Activated naive CD4-positive, alpha-beta T cell treated with Interleukin-2 at 50 U/mL for 16 hours (primary cell): ENCODE results near the gene CTAGE1.
"Not testable (repeated sequence)": the region's sequence is repeated elsewhere in the genome, so short reads cannot be mapped to it uniquely, and the experiment has no call there.

Experiments
- DNase-seq: peaks from one replicate; pipeline ENCODE4 v3.0.0-alpha.2; 2020

CTAGE1 gene

DNA sequence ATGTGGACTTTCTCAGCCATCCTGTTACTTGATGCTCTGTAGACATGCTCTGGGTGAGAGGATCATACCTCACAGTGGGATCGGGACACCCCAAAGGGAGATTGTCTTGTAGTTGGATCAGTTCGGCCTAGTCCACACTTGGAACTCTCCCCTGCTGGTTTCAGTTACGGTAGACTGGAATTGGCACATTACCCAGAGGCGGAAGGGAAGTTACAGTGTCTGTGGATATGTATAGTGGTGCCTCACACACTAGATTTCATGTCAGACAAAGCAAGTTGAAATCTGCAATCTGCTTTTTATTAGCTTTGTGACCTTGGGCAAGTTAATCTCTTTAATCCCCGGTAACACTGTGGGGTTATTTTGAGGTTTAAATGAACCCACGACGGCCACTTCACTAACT, 16.2 kb upstream of the CTAGE1 start:
- no peak for DNase-seq

DNA sequence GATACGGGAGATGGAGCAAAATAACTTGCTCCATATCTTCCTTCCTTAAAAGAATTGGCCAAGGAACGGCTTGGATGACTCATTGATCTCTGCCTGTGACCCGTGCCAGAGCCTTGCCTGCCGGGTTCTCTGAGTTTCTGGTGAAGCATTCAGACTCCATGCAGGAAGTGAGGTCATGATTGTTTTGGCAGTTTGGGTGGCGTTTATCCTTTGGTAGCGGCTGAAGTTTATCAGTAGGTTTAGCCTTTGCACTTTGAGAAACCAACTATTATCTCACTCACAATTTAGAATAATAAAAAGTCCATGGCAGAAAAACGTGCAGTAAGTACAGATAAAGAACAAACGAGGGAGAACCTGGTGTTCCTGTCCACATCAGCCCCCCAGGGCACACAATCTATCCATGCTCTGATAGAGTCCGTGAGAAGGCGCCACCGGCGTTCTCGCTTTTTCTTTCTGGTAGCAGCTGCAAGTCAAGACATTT, 15.0 kb upstream of the CTAGE1 start:
- DNase-seq = no peak

- DNase-seq = no peak
Measured at GRCh38 chr18:22429564-22429963, 11.8 kb upstream of the CTAGE1 start.

- no peak for DNase-seq
Measured at GRCh38 chr18:22428672-22429071, 11.0 kb upstream of the CTAGE1 start.

GRCh38 chr18:22427822-22428549, 10.3 kb upstream of the CTAGE1 start:
- no peak for DNase-seq

DNA sequence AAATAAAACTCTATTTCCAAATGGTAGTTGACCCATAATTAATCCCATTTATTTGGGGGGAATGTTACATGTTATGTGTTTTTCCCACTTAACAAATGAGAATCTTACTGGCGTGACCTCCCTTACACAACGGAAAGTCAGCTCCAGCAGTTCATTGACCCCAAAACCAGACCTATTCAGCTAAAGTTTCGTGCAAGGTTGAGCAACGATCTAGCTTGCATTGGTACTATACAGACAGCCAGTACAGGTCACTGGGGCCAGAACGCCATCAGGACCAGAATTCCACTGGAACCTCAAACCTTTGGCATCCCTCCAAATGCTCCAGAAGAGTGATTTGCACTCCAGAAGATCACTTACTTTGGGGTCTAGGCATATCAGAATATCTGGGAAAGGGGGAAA, 6.8 kb upstream of the CTAGE1 start:
- no peak for DNase-seq

- DNase-seq = no peak
Measured at GRCh38 chr18:22423878-22424564, 6.3 kb upstream of the CTAGE1 start.

GRCh38 chr18:22422909-22423548, 5.3 kb upstream of the CTAGE1 start:
- no peak for DNase-seq

GRCh38 chr18:22420652-22421051, 2.9 kb upstream of the CTAGE1 start:
- DNase-seq = no peak

DNA sequence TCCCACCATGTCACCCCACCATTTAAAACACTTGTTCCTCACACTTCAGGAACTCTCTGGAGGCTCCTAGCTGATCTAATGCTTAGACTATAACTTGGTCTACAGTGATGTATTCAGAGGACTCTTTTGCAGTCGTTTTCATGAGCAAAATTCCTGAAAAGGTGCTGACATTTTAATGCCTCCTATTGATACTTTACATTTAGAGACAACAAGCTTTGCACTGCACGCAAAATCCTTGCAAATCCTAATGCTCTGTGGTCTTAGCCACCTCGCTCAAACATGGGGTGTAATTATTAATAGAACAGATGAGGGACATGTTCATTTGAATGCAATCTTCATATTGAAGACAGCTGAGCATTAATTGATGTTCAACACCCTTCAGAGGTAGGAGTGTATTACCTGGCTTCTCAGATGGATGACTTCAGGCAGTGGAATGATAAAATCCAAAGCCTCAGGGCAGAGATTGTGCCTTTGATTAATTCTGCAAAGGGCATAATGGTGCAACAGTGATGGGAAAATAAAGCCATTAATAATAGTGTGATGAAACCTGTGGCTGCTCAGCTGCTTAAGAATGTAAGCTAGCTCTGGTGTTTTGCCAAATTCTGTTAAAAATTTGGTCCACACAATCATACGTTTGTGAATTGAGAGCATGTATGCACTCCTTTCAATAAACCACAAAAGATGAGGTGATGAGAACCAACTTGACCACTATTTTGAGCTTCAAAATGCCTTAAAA, 5.4 kb downstream of the CTAGE1 start:
- no peak for DNase-seq

- no peak for DNase-seq
Measured at GRCh38 chr18:22411446-22411845, 6.3 kb downstream of the CTAGE1 start.

DNA sequence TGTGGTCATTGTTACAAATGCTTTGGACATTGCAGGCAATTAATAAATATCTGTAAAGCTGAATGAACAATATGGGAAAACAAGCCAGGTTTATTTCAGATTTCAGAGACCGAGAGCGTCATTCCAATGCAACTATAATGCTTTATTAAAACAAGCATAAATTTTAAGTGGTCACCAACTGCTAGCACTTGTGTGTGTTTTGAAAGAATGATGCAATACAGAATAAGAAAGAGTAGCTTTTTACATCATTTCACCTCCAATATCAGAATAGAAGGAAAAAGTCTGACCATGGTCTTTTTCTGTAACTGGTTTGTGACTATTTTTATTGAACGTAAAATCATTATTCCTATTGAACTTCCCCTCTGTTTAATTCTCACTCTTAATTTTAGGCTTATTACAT, 7.6 kb downstream of the CTAGE1 start:
- DNase-seq = no peak

DNA sequence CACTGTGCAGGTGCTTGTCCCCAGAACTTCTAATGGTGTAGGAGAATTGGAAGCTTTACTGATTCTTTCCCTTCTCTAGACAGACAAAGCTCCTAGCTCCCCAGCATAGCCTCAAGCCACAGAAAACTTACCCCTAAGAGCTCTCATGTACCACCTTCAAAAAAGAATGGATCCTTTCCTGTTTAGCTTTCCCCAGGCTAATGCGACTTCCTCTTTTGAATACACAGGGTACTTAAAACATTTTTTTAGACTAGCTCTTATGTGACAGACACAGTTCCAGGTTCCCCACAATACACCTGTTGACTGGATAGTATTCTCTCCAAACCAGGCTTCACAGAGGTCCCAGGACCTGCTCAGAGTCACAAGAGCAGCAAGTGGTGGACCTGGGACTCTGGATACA, 8.3 kb downstream of the CTAGE1 start:
- DNase-seq = no peak

GRCh38 chr18:22408059-22408458, 9.7 kb downstream of the CTAGE1 start:
- DNase-seq = no peak

- no peak for DNase-seq
Measured at GRCh38 chr18:22405142-22405541, 12.6 kb downstream of the CTAGE1 start.

DNA sequence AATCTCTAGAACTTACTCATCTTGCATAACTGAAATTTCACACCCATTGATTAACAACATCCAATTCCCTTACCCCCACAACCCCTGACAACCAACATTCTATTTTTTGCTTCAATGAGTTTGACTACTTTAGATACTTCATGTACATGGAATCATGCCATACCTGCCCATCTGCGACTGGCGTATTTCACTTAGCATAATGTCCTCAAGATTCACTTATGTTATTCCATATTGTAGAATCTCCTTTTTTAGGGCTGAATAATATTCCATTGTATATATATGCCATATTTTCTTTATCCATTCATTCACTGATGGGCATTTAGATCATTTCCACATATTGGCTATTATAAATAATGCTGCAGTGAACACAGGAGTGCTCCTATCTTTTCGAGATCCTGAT, 13.8 kb downstream of the CTAGE1 start:
- no peak for DNase-seq

DNA sequence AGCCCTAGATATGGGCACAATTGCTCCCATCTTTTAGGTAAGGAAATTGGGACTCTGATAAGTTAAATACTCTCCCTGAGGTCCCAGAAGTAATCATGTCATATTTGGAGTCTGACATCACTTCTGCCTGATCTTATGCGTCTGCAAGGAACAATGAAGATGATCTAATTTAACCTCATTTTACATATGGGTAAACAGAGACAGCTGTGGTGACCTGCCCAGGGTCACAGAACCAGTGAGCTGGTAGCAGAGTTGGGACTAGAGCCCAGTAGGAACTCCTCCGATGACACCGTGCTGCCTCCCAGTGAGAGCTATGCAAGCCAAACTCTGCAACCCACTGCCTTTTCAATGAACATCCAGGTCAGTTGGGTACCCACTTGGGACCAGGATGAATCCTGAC, 17.8 kb downstream of the CTAGE1 start:
- no peak for DNase-seq

- no peak for DNase-seq
Measured at GRCh38 chr18:22398464-22398863, 19.3 kb downstream of the CTAGE1 start.

- DNase-seq = no peak
Measured at GRCh38 chr18:22394428-22394827, 23.3 kb downstream of the CTAGE1 start.

DNA sequence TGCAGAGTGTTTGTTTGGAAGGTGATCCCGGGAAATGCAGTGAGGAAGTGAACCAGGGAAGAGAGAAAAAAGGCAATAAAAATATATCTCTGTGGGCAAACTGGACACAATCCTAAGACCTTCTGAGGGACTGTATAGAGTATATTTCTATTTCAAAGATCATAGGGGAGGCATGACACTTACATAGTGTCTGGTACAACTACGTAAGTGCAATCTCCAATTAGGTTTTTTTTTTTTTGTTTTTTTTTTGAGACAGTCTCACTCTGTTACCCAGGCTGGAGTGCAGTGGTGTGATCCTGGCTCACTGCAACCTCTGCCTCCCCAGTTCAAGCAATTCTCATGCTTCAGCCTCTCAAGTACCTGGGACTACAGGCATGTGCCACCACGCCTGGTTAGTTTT, 24.6 kb downstream of the CTAGE1 start:
- DNase-seq = not testable (repeated sequence)

DNA sequence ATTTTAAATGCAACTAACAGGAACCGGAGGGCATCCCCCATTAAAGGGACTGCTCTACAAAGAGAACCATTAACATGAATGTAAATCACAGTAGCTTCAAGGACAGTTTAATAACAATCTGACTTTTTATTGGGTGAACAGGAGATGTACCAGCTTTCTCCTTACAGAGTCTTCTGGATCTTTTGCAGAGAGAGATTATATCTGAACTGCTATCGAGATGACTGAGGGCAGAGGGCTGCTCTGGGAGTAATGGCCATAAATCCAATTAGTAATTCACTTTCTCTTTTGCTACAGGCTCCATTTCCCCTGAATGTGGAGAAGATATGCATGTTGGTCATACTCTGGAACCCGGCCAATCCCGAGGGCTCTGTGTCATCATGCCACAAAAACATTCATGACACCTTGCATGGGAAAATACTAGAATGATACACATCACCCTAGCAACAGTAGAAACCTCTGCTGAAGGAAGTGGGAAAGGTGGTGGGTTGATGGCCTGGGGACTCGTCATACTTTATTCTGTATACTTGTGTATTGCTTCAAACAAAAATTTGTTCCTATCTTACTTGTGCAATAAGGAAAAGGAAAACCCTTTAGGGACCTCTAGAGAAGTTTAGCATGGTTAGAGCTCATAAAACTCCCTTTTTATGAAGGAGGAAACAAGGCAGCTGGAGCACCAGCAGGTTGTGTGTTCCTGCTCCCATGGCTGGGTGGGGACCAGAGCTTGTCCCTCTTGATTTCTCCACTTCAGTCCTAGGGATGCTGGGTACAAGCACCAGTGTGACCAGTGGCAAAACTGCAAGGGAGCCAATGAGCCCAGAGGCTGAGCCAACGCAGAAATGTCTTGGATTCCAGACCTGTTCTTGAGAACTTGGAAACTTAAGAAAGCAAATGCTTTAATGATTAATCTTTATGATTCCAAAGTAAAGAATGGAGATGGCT, 26.0 kb downstream of the CTAGE1 start:
- DNase-seq = peak; percentile 27

- DNase-seq = no peak
Measured at GRCh38 chr18:22387787-22388186, 29.9 kb downstream of the CTAGE1 start.
